Neural progenitor cell (in vitro differentiated cells): ENCODE data around the gene TRPV5.

ENCODE experiments used
- CTCF ChIP-seq: fragments of 200-600 bp; sonication (generic); IDR thresholded peaks from 2 replicates; pipeline ENCODE4 v1.5.1; 2017; ENCODE audit warnings: antibody characterized with exemption, mild to moderate bottlenecking
- EZH2phosphoT487 ChIP-seq: fragments of 200-600 bp; sonication (generic); IDR thresholded peaks from 2 replicates; pipeline ENCODE4 v1.6.1; 2017; ENCODE audit warnings: antibody characterized with exemption

- TF ChIP-seq CTCF = no peak
- TF ChIP-seq EZH2phosphoT487 = no peak
Measured at GRCh38 chr7:142869434-142869833, 64.1 kb downstream of the TRPV5 start.
